ENCODE results near the gene TOB1. TPM values are rescaled to one million over a fixed set of nuclear protein-coding genes. Genes with fewer than 3 reads are reported as not detected.

The TOB1 gene
- total RNA-seq, 1 experiment from 2014 or later: 67.9 TPM

DNA sequence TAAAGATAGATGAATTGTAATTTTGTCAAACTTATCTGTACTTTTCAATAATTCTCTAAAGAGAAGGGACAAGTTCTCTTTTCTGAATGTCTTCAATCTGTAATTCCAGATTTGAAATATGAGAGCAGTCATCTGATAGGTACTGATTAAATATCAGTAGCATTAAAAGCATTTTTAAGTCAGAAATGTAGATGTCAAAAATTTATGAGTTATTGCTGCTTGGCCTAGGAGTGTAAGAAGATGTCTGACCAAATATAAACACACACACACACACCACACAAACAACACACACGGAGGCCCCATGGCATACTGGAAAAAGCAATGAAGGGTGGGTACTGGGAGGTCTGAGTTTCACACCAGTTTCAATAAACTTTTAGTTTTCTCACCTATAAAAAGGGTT is 2.4 kb upstream of the TOB1 start:
- Histone ChIP-seq H2AFZ (no peak overlapping the region; the same call in 1 of the 2 replicates), H4K20me1 (ENCODE audit: insufficient read depth) (peaks cover 18% of the 10 kb centered on the region), H3K36me3 (ENCODE audit: low read depth) (0 out of 2 replicates have a peak, but pooled peaks cover 6% of the 10 kb centered on the region), H3K79me2 (ENCODE audit: low read depth) (peaks cover 43% of the 10 kb centered on the region), H3K9me3 (ENCODE audit: insufficient read depth, low read depth) (no peaks in the 10 kb centered on the region), H3K27ac (peak overlapping the region; percentile 95), H3F3A (ENCODE audit: insufficient read depth, low read depth) (peaks cover 40% of the 10 kb centered on the region), H3K4me3 (peak overlapping the region; percentile 83), H3K4me1 (replicated peaks; ENCODE audit: insufficient read depth) (peaks cover 29% of the 10 kb centered on the region), H3K4me2 (peak overlapping the region; percentile 94), H3K9me2 (ENCODE audit: insufficient read depth) (no peaks in the 10 kb centered on the region), H3K27me3 (ENCODE audit: insufficient read depth, low read depth) (no peaks in the 10 kb centered on the region)
- intact Hi-C loops (cut with micrococcal nuclease; ENCODE audit: unreplicated experiment): no loop called here
- no TSS peak for BruUV-seq (replicated peaks)
- POLR2A ChIA-PET (ENCODE audit: unreplicated experiment): no interaction called here
- TF ChIP-seq, protein P1, sequence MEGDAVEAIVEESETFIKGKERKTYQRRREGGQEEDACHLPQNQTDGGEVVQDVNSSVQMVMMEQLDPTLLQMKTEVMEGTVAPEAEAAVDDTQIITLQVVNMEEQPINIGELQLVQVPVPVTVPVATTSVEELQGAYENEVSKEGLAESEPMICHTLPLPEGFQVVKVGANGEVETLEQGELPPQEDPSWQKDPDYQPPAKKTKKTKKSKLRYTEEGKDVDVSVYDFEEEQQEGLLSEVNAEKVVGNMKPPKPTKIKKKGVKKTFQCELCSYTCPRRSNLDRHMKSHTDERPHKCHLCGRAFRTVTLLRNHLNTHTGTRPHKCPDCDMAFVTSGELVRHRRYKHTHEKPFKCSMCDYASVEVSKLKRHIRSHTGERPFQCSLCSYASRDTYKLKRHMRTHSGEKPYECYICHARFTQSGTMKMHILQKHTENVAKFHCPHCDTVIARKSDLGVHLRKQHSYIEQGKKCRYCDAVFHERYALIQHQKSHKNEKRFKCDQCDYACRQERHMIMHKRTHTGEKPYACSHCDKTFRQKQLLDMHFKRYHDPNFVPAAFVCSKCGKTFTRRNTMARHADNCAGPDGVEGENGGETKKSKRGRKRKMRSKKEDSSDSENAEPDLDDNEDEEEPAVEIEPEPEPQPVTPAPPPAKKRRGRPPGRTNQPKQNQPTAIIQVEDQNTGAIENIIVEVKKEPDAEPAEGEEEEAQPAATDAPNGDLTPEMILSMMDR (conservative IDR thresholded peaks at IDR 0.05): no peak
- no peak for TF ChIP-seq EZH2 (IDR thresholded peaks at IDR 0.05; ENCODE audit: low read depth)
- CTCF ChIA-PET: no interaction called here
- DNase-seq: no peak

DNA sequence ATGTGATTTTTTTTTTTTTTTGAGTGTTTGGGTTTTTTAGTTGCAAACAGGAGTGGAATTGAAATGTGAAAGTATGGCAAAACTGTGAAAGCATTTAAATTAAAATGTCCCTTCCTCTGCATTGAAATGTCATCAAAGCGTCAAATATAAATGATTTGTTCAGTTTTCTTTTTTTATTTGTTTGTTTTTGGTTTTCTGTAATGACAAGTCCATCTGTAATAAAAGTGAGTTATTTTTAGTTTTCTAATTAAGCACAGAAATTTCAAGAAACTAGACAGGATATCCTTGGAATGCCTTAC is 1.9 kb upstream of the TOB1 start:
- Histone ChIP-seq H3K79me2 (ENCODE audit: low read depth) (peaks cover 48% of the 10 kb centered on the region), H2AFZ (peak overlapping the region; percentile 82), H3K9me3 (ENCODE audit: insufficient read depth, low read depth) (no peaks in the 10 kb centered on the region), H3K4me3 (peak overlapping the region; percentile 83), H3K27ac (peak overlapping the region; percentile 95), H3F3A (ENCODE audit: insufficient read depth, low read depth) (peaks cover 43% of the 10 kb centered on the region), H3K9me2 (ENCODE audit: insufficient read depth) (no peaks in the 10 kb centered on the region), H3K4me2 (peak overlapping the region; percentile 94), H3K27me3 (ENCODE audit: insufficient read depth, low read depth) (no peaks in the 10 kb centered on the region), H3K4me1 (replicated peaks; ENCODE audit: insufficient read depth) (peaks cover 35% of the 10 kb centered on the region), H4K20me1 (ENCODE audit: insufficient read depth) (peaks cover 23% of the 10 kb centered on the region), H3K36me3 (ENCODE audit: low read depth) (peaks cover 11% of the 10 kb centered on the region)
- CTCF ChIA-PET: no interaction called here
- TF ChIP-seq EZH2 (IDR thresholded peaks at IDR 0.05; ENCODE audit: low read depth): no peak
- TF ChIP-seq, protein P1 (conservative IDR thresholded peaks at IDR 0.05): no peak
- intact Hi-C loops (cut with micrococcal nuclease; ENCODE audit: unreplicated experiment): no loop called here
- no TSS peak for BruUV-seq (replicated peaks)
- DNase-seq: no peak
- POLR2A ChIA-PET (ENCODE audit: unreplicated experiment): interaction anchor here (0.6 to 3.0 kb wide), 3 partner anchors 16 to 285 kb away, joined by 5 to 28 read pairs (median 6); partner anchors contain the start of gene NME1

DNA sequence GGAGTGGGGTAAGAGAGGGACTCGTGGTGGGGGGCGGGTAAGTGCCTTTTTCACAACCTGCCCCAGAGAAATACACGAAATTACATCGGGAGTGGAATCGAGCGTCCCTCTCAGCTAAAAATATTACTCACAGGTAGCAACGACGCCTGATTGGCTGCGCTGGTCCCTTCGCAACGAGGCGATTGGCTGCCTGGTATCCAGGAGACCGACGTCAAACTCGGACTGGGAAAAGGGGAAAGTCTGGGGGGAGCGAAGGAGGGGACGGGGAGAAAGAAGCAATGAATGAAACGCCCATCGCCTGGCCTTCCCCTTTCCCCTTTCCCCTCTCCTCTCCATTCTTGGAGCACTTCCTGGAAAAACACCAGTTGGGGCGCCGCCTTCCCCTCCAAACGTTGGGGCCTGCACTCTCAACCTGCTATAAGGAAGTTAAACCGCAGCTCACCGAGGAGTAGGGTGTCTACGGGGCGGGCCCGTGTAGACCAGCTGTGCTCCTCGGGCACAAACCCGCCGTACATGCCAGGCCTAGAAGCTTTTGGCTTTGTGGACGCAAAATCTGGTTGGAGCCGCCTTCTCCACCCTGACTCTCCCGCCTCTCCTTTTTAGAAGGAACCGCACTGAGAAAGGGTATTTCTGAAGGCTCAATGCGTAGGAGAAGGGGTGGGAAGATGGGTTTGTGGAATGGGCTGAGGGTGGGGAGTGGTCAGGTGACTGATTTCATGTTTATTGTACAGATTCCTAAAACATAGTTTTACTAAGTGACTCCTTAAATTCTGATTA is 1.4 kb upstream of the TOB1 start:
- intact Hi-C loops (cut with micrococcal nuclease; ENCODE audit: unreplicated experiment): loop anchor here (1.0 kb wide), 2 partner anchors 17 to 52 kb away; no protein-coding TSS in a partner anchor
- Histone ChIP-seq H3K4me2 (peak overlapping the region; percentile 94), H3K4me1 (replicated peaks; ENCODE audit: insufficient read depth) (peaks cover 40% of the 10 kb centered on the region), H3K36me3 (ENCODE audit: low read depth) (peaks cover 16% of the 10 kb centered on the region), H3K4me3 (peak overlapping the region; percentile 83), H3K79me2 (ENCODE audit: low read depth) (peaks cover 54% of the 10 kb centered on the region), H3F3A (ENCODE audit: insufficient read depth, low read depth) (peaks cover 48% of the 10 kb centered on the region), H3K9me2 (ENCODE audit: insufficient read depth) (no peaks in the 10 kb centered on the region), H3K9me3 (ENCODE audit: insufficient read depth, low read depth) (no peaks in the 10 kb centered on the region), H3K27ac (peak overlapping the region; percentile 95), H4K20me1 (ENCODE audit: insufficient read depth) (peaks cover 28% of the 10 kb centered on the region), H2AFZ (peak overlapping the region; percentile 82), H3K27me3 (ENCODE audit: insufficient read depth, low read depth) (no peaks in the 10 kb centered on the region)
- BruUV-seq (replicated peaks): no TSS peak
- ChIA-PET POLR2A (ENCODE audit: unreplicated experiment) (interaction anchor here (0.6 to 3.0 kb wide), 11 partner anchors 17 to 286 kb away, joined by 4 to 28 read pairs (median 6); partner anchors contain the start of gene NME1), CTCF (interaction anchor here (0.7 to 1.2 kb wide), 3 partner anchors 17 to 99 kb away, joined by 3 to 6 read pairs (median 5); no protein-coding TSS in a partner anchor)
- TF ChIP-seq, protein P1 (conservative IDR thresholded peaks at IDR 0.05): no peak
- TF ChIP-seq EZH2 (IDR thresholded peaks at IDR 0.05; ENCODE audit: low read depth): no peak
- peak; percentile 95 to 98 for DNase-seq

Measured in PC-9 (cell line).